HG03280 (cell line): Measurements from ENCODE around the gene NINJ2.
"Not testable (repeated sequence)": the region's sequence is repeated elsewhere in the genome, so short reads cannot be mapped to it uniquely, and the experiment has no call there.

Experiments
- ATAC-seq: cut with Tn5 transposase; IDR thresholded peaks from one replicate; pipeline ENCODE4 v1.9.1; 2021; ENCODE audit warnings: mild to moderate bottlenecking, moderate library complexity; ENCODE audit not compliant: unreplicated experiment

Gene NINJ2

DNA sequence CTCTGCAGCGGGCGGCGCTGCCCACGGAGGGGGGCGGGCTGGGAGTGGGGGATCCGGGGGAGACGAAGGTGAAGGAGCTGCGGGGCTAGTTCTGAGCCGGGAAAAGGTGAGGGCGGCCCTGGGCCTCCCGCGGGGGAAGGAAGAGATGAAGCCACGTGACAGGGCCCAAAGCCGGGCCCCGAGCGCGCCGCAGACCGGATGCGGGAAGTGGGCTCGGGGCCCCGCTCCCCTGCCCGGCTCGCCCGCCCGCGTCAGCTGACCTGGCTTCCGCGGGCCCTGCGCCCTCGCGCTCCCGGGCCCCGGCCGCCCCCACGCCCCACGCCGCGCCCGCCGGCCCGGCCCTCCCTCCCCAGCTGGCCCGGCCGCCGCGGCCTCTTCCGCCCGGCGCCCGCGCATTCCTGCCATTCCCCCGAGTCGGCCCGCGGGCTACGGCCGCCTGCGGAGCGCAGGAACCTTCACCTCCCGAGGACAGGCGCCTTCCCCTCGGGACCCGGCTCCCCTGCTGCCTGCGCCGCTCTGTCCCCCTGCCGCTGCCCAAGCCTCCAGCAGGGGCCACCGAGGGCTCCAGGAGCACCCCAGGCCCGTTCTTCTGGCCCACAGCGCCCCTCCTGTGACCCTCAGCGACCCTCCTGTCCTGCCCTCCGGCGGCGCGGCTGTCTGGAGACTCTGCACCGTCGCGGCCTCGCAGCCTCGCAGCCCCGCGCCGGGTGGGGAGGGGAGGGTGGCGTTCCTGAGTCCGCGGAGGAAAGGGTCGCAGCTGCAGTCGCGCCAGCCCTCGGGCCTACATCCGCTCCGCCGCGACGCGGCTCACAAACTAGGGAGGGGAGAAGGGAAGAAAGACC lies 20.4 kb downstream of the NINJ2 start:
- ATAC-seq: peak; percentile 73

DNA sequence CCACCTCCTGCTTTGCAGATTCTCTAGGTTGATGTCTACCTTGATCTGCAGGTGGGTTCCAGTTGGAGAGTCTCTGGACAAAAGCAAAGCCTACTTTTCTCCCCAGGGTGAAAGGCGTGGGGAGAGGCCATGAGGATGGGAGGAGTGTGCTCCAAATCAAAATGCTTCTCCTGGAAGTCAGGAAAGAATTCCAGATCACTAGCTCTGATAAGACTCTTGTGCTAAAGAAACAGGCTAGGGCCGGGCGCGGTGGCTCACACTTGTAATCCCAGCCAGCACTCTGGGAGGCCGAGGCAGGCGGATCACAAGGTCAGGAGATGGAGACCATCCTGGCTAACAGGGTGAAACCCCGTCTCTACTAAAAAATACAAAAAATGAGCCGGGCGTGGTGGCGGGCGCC lies 21.9 kb downstream of the NINJ2 start:
- ATAC-seq: not testable (repeated sequence)

DNA sequence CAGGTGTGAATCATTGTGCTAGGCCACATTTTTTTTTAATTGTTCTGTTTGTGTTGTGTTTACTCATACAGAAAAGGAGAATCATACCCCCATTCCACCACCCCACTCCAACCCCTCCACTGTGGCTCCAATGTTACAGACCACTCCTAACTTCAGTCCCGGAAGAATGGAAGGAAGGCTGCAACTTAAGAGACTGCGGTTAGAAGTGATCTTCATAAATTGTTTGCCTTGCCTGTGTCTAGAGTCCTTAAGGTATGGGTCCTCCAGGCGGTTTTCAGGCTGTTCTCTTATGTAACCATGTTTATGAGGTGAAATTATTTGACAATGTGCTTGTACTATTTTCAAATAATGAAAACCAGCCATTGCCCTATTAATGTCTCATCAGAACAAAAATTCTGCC lies 22.5 kb downstream of the NINJ2 start:
- no peak for ATAC-seq

DNA sequence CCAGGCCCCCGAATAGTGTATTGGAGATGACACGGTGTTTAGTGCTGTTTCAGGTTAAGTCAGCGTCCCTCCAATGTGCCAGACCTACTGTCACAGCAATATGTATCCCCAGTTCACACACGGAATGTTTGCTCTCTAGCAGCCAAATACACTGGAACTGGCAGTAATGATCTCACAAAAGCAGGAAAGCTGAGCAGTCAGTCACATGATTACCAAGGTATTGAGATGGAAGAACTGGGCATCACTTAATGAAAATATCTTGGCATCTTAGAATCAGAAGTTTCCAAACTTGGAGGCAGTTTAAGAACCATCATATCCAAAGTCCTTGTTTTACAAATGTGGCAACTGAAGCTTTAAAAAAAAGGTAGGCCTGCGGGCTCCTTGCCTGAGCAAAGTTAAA lies 23.3 kb downstream of the NINJ2 start:
- no peak for ATAC-seq

DNA sequence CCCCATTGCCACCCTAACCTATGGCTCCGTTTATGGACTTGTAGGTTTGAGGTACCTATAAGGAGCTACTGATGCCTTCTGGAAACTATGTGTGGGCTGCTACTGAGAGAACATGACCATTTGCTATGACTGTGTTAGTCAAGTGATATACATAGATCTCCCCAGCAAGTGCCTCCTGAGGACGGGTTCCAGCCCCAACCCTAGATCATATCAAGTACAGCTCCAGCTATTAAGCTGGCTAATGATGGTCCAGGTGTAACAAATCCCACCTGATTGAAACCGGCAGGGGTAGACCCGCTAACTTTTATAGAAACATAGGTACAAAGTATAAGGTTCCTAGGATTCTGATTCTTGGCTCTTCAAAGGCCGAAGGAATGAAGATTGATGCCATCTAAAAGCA lies 23.7 kb downstream of the NINJ2 start:
- ATAC-seq: no peak

DNA sequence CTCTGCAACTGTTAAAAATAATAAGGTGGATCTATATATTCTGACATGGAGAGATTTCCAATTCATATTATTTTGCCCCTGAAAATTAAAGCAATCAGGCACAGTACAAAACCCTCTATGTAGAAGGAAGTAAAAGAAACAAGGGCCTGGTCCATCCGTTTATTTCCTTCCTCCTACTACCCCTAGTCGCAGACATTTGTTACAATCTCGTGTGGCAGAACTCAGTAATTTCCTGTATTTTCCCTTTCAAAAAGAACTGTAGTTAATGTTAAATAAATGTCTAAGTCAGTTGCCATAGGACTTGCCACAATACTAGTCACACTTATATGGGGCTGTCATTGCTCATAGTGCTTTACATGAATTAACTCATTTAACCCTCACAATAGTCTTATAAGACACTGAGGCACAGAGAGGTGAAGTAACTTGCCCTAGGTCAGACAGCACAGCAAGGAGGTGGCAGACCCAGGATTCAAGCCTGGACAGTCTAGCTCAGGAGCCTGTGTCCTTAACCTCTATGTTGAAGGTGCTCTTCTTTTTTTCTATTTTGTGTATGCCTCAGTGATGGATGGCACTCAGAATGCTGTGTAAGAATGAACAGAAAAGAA lies 24.2 kb downstream of the NINJ2 start:
- no peak for ATAC-seq

DNA sequence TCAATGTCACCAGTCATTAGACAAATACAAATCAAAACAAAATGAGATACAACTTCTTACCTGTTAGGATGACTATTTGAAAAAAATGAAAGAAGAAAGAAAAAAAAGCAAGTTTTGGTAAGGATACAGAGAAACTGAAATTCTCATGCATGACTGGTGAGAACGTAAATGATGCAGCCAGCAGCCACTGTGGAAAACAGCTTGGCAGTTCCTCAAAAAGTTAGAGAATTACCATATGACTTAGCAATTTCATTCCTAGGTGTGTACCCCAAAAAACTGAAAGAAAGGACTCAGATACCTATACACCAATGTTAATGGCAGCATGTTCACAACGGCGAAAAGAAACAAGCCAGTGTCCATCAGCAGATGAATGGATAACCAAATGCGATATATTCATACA lies 26.6 kb downstream of the NINJ2 start:
- no peak for ATAC-seq

DNA sequence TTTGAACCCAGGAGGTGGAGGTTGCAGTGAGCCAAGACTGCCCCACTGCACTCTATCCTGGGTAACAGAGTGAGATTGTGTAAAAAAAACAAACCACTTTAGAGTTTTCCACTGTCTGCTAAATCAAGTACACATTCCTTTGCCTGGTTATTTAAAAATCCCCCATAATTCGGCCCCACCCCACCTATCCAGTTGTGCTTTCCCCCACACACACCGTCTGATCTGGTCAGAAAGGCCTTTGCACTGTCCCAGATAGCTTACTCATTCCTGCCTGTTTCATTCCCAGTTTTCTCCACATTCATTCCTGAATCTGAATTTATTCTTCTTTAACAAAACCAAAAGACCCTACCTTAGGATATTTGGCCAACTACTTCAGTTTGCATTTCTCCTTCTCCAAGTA lies 29.5 kb downstream of the NINJ2 start:
- ATAC-seq: no peak

DNA sequence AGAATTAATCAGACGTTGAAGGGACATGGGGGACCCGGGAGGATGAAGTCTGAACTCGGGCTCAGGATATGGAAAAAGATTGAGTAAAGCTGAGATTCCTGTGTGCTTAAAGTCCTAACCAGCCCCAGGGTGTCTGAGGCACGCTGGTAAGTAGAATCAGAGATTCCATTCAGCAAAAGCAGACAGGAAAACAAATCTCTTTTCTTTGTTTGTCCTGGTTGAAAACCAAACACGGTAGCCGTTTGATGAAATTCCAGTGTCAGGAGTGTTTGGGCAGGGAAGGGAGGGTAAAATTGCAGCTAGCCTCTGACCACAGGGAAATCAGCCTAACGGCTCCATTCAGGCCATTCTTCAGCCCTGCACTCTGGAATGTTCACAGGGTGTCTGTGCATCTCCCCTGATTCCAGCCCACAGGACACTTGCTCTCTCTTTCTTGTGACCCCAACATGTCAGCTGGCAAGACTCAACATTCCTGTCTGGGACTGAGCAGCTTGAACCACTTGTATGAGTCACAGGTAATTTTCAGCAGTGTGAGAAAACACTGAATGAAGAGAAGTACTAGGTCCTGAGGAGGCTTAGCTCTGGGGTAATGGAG lies 31.0 kb downstream of the NINJ2 start:
- ATAC-seq: no peak

DNA sequence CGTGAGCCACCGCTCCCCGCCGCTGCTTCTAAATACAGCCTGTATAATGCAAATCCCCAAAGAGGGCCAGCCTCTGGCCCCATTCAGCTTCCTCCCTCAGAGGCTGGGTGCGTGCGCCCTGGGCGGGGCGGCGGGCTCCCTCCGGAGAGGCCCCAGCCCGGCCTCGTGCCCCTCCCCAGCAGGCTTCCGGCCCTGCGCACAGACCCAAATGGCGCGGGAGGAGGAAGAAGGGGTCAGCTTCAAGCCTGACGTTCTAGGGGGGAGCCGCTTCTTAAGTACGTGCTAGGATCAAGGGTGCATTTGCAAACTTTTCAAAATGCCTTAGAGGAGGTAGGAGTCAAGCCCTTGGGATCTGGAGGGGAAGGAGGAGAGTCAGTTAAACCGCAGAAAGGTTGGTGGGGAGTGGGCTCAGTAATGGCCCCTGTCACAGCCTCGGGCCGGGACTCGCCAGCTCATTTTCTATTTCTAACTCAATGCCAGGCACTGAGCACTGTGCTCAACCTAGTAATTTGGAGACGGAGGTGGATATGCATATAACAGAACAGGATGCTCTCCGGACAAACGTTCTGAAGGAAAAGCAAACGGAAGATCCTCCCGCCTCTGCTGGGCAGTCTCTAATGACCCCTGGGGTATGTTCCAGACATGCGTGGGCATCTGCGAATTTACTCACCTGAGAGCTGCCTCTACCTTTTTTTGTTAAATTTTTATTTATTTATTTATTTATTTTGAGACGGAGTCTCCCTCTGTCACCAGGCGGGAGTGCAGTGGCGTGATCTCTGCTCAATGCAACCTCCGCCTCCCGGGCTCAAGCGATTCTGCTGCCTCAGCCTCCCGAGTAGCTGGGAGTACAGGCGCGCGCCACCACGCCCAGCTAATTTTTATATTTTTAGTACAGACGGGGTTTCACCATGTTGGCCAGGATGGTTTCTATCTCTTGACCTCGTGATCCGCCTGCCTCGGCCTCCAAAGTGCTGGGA lies 32.3 kb downstream of the NINJ2 start:
- ATAC-seq: peak; percentile 97

DNA sequence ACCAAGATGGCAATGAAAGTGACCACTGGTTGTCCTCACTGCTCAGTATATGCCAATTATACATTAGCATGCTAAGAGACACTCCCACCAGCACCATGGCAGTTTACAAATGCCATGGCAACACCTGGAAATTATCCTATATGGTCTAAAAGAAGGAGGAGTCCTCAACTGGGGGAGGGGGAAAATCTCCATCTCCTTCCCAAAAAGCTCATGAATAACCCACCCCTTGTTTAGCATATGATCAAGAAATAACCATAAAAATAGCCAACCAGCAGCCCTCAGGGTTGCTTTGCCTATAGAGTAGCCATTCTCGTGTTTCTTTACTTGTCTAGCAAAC lies 34.5 kb downstream of the NINJ2 start:
- ATAC-seq: not testable (repeated sequence)

DNA sequence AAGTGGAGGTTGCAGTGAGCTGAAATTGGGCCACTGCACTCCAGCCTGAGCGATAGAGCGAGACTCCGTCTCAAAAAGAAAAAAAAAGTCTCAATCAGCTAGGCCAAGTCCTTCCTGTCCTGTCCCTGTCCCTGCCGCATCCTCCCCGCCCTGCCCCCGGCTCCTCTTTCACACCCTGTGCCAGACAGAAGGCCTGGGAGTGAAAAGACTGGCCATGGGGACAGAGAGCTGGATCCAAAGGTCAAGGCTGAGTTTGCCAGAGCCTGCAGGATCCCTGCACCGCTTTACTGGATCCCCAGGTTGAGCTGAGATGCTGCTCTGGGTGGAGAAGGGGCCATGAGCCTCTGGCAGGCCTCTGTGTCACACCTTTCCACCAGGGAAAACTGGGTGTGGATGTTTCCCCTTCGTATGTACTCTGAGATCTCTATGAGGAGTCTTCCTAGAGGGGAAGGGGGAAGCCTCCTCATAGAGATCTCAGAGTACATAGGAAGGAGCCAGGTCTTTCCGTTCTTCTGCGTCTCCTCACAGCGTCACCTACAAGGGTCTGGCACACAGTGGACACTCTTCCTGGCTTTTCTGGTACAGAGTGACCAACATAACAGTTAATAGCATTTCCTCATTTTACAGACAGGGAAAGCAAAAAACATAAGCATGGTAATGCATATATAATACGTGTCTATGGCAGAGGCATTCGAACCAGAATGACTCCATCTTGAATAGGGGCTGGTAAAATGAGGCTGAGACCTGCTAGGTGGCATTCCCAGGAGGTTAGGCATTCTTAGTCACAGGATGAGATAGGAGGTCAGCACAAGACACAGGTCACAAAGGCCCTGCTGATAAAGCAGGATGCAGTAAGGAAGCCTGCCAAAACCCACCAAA lies 35.1 kb downstream of the NINJ2 start:
- no peak for ATAC-seq

DNA sequence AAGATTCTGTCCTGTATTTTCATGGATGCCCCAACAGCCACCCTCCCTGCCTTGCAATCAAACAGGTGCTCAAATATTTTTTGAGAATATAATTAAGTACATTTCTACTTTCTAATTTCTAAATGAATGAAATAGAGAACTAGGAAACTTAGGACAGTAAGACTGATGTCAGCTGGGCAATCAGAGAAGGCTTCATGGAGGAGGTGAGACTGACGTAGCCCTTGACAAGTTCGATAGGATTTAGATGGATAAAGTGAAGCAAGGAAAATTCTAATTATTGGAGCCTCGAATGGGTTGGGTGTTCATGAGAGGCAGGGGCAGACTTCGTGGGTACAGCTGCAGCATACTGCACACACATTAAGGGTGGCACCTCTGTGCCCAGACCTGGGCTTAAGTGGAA lies 36.0 kb downstream of the NINJ2 start:
- no peak for ATAC-seq

DNA sequence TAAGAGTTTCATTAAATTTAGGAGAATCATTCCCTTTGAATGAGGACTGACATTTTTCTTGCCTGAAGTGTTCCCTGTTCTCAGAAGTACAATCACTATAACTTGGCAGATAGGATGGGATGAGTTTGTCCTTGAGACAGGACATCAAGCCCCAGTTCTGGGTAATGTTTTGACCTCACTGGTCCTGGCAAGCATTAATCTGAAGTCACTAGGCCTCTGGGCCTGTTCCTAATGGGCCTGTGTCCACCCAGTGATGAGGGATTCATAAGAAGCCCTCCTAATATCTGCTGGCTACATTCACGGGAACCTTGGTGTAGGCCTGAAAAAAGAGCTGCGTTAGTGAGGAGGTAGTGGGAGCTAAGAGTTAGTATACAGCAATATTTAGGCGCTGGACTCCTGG lies 37.2 kb downstream of the NINJ2 start:
- ATAC-seq: no peak

DNA sequence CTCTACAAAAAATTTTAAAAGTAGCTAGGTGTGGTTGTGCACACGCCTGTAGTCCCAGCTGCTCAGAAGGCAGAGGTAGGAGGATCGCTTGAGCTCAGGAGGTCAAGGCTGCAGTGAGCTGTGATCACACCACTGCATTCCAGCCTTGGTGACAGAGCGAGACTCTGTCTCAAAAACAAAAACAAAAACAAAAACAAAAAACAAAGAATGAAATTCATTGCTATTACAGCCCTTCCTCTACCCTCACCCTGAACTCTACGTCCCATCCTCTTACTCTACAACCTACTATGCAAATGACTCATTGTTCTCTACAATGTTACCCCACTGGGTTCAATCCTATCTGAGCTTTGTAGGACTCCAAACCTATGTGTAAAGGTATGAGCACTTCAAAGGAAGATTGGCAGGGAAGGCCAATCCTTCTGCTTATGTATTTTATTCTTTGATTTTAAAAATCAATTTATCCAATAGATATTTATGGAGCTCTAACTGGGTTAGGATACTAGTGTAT lies 39.3 kb downstream of the NINJ2 start:
- ATAC-seq: no peak

DNA sequence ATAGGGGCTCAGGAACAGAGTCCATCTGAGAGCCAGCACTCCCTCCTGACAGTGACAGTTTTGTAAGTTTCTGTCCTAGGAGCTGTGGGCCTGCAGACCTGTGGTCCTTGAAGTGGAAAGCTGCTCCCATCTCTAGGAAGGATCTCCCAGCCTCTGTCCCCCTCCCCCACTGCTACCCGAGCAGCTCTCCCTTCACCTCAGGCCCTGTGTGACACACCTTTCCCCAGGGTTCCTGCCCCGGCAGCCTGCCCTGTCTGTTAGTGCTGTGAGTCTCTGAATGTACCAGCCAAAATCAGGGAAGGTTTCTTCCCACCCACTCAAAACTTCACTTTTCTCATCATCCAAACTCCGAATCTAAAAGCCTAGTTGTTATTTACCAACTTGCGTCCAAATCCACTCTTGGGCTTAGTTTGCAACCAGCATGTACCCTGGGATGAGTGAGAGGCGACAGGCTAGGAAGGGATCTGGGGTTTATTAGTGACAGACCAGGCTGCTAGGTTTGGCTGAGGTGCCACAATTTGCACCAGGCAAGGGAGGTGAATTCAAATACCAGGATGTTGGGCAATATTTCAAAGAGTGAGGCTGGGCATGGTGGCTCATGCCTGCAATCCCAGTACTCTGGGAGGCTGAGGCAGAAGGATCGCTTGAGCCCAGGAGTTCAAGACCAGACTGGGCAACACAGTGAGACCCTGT lies 39.9 kb downstream of the NINJ2 start:
- ATAC-seq: no peak

DNA sequence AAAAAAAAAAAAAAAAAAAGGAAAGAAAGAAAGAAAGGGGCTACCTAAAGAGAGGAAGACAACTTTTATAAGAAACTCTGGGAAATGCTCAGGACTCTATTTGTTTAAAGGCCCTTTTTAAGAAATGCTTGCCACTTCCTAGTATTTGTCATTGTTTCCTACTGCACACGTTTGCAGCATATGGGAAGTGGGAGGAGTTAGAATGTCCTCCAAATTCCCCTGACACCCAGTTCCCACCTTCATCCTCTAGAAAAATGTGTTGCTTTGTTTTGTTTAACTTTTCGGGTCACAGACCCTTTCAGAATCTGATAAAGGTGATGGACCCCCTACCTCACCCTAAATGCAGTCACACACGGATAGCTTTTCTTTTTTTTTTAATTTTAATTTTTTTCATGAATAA lies 40.8 kb downstream of the NINJ2 start:
- no peak for ATAC-seq

DNA sequence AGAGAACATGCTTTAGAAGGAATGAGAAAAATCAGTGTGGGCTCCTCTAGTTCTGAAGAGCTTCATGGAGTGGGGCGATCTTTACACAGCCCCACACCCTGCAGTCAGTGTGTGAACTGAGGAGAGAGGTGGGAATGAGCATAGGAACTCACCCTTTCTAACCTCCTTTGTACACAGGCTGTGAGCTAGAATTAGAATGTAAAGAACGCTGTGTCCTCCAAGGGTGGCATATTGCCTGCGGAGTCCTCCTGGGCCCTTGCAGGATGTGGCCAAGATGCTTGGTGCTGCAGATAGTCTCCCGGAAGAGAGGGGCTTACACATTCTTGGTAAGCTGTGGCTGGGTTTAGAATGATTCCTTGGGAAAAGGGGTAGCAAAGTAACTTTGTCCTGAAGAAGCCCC lies 43.9 kb downstream of the NINJ2 start:
- no peak for ATAC-seq

DNA sequence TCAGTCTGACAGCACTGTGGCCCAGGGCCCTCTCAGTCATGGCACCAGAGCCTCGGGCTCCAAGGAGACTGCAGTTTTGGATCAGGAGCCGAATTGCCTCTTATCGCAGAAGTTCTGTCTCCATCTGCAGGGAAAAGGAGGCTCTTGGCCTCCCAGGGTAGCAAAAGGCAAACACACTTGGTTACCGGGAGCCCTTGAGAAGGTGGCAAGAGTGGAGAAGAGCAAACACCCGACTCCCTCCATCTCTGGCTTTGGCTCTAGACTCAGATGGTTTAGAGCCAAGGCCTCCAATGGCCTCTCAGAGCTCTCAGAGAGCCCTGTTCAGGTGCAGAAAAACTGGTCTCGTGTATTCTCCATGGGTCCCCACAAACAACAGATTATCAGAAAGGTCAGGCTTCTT lies 44.6 kb downstream of the NINJ2 start:
- ATAC-seq: no peak
